C4-2B (cell line): ENCODE measurements around the gene MAP4K1.

Experiments used
- ZFX ChIP-seq: fragments of 450-650 bp; IDR thresholded peaks from 2 replicates; pipeline ENCODE4 v1.6.1; 2017
- TF ChIP-seq, protein P1 (sequence below): fragments of 450-650 bp; conservative IDR thresholded peaks from 2 replicates; pipeline ENCODE4 v1.5.1; 2017; ENCODE audit warnings: mild to moderate bottlenecking

DNA sequence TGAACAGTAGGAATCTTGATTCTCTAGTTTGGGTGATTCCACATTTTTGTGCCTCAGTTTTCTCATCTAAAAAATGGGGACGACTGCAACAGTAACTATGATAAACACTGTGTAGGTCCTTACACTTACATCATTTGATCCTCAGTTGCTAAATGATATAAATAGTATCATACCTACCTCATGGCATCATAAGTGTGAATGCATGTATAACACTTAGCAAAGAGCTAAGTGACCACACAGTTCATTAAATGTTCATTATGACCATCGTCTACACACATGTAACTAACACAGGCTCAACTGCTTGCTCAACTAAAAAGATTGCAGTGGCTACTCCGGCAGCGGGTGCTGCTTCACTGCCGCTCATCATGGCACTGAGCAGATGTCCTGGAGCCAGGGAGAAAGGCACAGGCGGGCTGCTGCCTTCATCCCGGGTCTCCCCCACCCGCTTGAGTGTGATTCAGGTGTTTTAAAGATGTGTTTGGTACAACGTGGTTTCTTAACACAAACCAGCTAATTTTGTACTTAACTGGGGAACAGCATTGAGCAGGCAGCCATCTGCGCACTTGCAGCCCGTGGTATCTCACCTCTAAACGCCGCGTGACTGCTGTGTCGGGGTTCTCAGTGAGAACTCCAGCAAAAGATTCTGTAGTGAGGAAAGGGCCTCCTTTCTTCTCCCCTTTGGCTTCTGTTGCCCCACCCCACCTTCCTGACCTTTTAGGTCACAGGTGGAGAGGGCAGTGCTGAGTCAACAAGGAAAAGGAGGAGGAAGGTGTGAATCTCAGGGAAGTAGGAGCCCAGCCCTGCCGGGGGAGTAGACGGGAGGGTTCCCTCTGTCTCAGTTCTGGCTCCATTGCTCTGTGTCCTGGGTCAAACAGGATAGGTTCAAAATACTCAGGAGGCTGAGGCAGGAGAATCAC, 18.0 kb upstream of the MAP4K1 start:
- TF ChIP-seq, protein P1, sequence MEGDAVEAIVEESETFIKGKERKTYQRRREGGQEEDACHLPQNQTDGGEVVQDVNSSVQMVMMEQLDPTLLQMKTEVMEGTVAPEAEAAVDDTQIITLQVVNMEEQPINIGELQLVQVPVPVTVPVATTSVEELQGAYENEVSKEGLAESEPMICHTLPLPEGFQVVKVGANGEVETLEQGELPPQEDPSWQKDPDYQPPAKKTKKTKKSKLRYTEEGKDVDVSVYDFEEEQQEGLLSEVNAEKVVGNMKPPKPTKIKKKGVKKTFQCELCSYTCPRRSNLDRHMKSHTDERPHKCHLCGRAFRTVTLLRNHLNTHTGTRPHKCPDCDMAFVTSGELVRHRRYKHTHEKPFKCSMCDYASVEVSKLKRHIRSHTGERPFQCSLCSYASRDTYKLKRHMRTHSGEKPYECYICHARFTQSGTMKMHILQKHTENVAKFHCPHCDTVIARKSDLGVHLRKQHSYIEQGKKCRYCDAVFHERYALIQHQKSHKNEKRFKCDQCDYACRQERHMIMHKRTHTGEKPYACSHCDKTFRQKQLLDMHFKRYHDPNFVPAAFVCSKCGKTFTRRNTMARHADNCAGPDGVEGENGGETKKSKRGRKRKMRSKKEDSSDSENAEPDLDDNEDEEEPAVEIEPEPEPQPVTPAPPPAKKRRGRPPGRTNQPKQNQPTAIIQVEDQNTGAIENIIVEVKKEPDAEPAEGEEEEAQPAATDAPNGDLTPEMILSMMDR = no peak
- no peak for TF ChIP-seq ZFX
